Measurements from ENCODE around the gene BRF1.

DNA sequence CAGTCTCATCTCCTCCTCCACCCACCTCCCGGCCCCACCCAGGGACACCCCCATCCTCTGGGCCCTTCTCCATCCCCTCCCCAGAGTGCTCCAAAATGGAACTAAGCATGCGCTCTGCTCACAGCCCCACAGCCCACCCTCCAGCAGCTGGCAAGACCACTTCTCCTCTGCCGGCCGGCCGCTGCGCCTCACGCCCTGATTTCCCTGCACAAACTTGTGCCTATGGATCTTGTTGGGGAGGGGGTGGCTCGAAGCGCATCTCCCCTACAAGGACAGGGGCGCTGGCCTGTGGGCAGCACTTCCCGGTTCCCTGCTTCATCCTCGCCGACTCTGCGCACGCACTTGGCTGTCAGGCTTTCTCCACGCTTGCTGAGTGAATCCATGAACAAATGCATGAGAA, 100.2 kb downstream of the BRF1 start:
- TF ChIP-seq, protein P1, sequence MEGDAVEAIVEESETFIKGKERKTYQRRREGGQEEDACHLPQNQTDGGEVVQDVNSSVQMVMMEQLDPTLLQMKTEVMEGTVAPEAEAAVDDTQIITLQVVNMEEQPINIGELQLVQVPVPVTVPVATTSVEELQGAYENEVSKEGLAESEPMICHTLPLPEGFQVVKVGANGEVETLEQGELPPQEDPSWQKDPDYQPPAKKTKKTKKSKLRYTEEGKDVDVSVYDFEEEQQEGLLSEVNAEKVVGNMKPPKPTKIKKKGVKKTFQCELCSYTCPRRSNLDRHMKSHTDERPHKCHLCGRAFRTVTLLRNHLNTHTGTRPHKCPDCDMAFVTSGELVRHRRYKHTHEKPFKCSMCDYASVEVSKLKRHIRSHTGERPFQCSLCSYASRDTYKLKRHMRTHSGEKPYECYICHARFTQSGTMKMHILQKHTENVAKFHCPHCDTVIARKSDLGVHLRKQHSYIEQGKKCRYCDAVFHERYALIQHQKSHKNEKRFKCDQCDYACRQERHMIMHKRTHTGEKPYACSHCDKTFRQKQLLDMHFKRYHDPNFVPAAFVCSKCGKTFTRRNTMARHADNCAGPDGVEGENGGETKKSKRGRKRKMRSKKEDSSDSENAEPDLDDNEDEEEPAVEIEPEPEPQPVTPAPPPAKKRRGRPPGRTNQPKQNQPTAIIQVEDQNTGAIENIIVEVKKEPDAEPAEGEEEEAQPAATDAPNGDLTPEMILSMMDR (IDR thresholded peaks at IDR 0.05) = no peak
- TF ChIP-seq POLR2A (IDR thresholded peaks at IDR 0.05) = no peak
